AG09309 (cell line): ENCODE results near the gene DLGAP3.

Experiments
- DNase-seq: peaks from one replicate; pipeline ENCODE4 v3.0.0-alpha.2; 2010; ENCODE audit warnings: low read depth
- H3K4me3 ChIP-seq: 2 replicates; pipeline ENCODE4 v1.5.1; 2011; ENCODE audit warnings: mild to moderate bottlenecking, low read depth, low read length, moderate library complexity; ENCODE audit not compliant: control insufficient read depth
- TF ChIP-seq, protein P1 (sequence below): IDR thresholded peaks from 2 replicates; pipeline ENCODE4 v1.5.1; 2011; ENCODE audit warnings: mild to moderate bottlenecking, low read depth, low read length, inconsistent platforms; ENCODE audit not compliant: insufficient read depth, control insufficient read depth; ENCODE audit errors: missing control alignments

DLGAP3 gene

DNA sequence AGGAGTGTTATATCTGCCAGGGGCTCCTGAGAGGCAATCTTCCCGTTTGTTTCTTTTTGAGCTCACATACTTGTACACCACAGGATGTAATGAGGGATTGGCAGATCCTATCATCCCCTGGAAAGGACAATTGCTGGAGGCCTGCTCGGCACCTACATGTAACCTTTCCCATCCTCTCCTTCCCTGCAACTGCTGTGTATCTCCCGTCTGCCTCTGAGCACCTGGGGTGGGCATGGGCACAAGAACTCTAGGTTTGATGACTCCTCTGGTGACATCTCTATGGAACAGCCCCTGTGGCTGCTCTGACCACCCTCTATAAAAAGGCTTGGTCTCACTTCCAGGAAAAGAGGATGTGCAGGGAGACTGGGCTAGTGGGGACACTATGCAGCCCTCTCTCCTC is 44.9 kb downstream of the DLGAP3 start:
- no peak overlapping the region for H3K4me3 ChIP-seq
- TF ChIP-seq, protein P1, sequence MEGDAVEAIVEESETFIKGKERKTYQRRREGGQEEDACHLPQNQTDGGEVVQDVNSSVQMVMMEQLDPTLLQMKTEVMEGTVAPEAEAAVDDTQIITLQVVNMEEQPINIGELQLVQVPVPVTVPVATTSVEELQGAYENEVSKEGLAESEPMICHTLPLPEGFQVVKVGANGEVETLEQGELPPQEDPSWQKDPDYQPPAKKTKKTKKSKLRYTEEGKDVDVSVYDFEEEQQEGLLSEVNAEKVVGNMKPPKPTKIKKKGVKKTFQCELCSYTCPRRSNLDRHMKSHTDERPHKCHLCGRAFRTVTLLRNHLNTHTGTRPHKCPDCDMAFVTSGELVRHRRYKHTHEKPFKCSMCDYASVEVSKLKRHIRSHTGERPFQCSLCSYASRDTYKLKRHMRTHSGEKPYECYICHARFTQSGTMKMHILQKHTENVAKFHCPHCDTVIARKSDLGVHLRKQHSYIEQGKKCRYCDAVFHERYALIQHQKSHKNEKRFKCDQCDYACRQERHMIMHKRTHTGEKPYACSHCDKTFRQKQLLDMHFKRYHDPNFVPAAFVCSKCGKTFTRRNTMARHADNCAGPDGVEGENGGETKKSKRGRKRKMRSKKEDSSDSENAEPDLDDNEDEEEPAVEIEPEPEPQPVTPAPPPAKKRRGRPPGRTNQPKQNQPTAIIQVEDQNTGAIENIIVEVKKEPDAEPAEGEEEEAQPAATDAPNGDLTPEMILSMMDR = no peak
- no peak for DNase-seq

- no peak overlapping the region for H3K4me3 ChIP-seq
- TF ChIP-seq, protein P1 = no peak
- DNase-seq = no peak
Measured at GRCh38 chr1:34879230-34879629, 50.2 kb downstream of the DLGAP3 start.

- no peak overlapping the region for H3K4me3 ChIP-seq
- TF ChIP-seq, protein P1 = no peak
- DNase-seq = no peak
Measured at GRCh38 chr1:34876406-34876805, 53.0 kb downstream of the DLGAP3 start.

- TF ChIP-seq, protein P1 = no peak
- DNase-seq = no peak
- no peak overlapping the region for H3K4me3 ChIP-seq
Measured at GRCh38 chr1:34874296-34874952, 55.0 kb downstream of the DLGAP3 start.

- no peak overlapping the region for H3K4me3 ChIP-seq
- no peak for DNase-seq
- TF ChIP-seq, protein P1 = no peak
Measured at GRCh38 chr1:34872133-34872503, 57.3 kb downstream of the DLGAP3 start.

- DNase-seq = no peak
- H3K4me3 ChIP-seq = no peak overlapping the region
- TF ChIP-seq, protein P1 = no peak
Measured at GRCh38 chr1:34871443-34872132, 57.9 kb downstream of the DLGAP3 start.
